NB4 (cell line): ENCODE data around the gene KAZN.

Experiments
- POLR2A ChIP-seq: IDR thresholded peaks from 2 replicates; pipeline ENCODE4 v1.6.1; 2011; ENCODE audit warnings: mild to moderate bottlenecking; ENCODE audit not compliant: insufficient read length; ENCODE audit errors: extremely low read depth
- TF ChIP-seq, protein P1 (sequence below): IDR thresholded peaks from one replicate; pipeline ENCODE4 v1.5.1; 2012; ENCODE audit warnings: low read depth, low read length

DNA sequence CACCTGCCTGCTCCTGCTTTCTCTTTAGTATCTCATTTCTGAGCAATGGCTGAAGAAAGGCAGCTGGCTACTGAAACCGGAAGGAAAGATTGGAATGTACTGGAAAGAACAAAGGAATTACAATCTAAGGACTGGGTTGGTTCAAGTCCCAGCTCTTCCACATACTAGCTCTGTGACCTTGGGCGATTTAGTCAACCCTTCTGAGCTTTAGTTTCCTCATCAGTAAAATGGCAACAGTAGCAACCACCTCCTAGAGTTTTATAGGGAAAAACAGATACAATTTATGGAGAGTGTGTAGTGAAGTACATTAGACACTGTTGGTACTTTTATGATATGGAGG lies 158.8 kb downstream of the KAZN start:
- TF ChIP-seq POLR2A = no peak
- TF ChIP-seq, protein P1, sequence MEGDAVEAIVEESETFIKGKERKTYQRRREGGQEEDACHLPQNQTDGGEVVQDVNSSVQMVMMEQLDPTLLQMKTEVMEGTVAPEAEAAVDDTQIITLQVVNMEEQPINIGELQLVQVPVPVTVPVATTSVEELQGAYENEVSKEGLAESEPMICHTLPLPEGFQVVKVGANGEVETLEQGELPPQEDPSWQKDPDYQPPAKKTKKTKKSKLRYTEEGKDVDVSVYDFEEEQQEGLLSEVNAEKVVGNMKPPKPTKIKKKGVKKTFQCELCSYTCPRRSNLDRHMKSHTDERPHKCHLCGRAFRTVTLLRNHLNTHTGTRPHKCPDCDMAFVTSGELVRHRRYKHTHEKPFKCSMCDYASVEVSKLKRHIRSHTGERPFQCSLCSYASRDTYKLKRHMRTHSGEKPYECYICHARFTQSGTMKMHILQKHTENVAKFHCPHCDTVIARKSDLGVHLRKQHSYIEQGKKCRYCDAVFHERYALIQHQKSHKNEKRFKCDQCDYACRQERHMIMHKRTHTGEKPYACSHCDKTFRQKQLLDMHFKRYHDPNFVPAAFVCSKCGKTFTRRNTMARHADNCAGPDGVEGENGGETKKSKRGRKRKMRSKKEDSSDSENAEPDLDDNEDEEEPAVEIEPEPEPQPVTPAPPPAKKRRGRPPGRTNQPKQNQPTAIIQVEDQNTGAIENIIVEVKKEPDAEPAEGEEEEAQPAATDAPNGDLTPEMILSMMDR = no peak
